Glutamatergic neuron (in vitro differentiated cells): ENCODE data around the gene NLRP9. TPM values are rescaled to one million over a fixed set of nuclear protein-coding genes. Genes with fewer than 3 reads are reported as not detected.

Experiments used
- DNase-seq: peaks from one replicate; pipeline ENCODE4 v3.0.0; 2022
- H3K27ac Mint-ChIP-seq: one replicate; pipeline ENCODE4 v1.8.0; 2020; ENCODE audit warnings: mild to moderate bottlenecking, mixed read lengths, inconsistent platforms; ENCODE audit not compliant: unreplicated experiment
- H3K27me3 Mint-ChIP-seq: one replicate; pipeline ENCODE4 v1.8.0; 2020; ENCODE audit warnings: mild to moderate bottlenecking, moderate library complexity, mixed read lengths, inconsistent platforms; ENCODE audit not compliant: unreplicated experiment
- H3K36me3 Mint-ChIP-seq: one replicate; pipeline ENCODE4 v1.8.0; 2020; ENCODE audit warnings: mild to moderate bottlenecking, mixed read lengths, inconsistent platforms; ENCODE audit not compliant: unreplicated experiment
- H3K4me1 Mint-ChIP-seq: one replicate; pipeline ENCODE4 v1.8.0; 2020; ENCODE audit warnings: mild to moderate bottlenecking, low read depth, mixed read lengths, inconsistent platforms; ENCODE audit not compliant: unreplicated experiment
- H3K4me3 Mint-ChIP-seq: one replicate; pipeline ENCODE4 v1.8.0; 2020; ENCODE audit warnings: mild to moderate bottlenecking, mixed read lengths, inconsistent platforms; ENCODE audit not compliant: unreplicated experiment
- H3K9me3 Mint-ChIP-seq: one replicate; pipeline ENCODE4 v1.8.0; 2020; ENCODE audit warnings: mild to moderate bottlenecking, moderate library complexity, mixed read lengths, inconsistent platforms; ENCODE audit not compliant: unreplicated experiment
- total RNA-seq: library from RNA; stranded (reverse); fragmentation: NEBNext Ultra II Directional; extraction: Animal tissue kit (Norgen Biotek cat#: 25700); gene quantifications from one replicate; pipeline ENCODE4 v1.2.1, GENCODE V29; 2021; ENCODE audit not compliant: unreplicated experiment
- TF ChIP-seq, protein P1 (sequence below): fragments of 200-600 bp; sonication (generic); IDR thresholded peaks from one replicate; pipeline ENCODE4 v1.5.0; 2021; ENCODE audit not compliant: partially characterized antibody, unreplicated experiment

Gene NLRP9
- total RNA-seq, 1 donor from 2014 or later, result not detected

DNA sequence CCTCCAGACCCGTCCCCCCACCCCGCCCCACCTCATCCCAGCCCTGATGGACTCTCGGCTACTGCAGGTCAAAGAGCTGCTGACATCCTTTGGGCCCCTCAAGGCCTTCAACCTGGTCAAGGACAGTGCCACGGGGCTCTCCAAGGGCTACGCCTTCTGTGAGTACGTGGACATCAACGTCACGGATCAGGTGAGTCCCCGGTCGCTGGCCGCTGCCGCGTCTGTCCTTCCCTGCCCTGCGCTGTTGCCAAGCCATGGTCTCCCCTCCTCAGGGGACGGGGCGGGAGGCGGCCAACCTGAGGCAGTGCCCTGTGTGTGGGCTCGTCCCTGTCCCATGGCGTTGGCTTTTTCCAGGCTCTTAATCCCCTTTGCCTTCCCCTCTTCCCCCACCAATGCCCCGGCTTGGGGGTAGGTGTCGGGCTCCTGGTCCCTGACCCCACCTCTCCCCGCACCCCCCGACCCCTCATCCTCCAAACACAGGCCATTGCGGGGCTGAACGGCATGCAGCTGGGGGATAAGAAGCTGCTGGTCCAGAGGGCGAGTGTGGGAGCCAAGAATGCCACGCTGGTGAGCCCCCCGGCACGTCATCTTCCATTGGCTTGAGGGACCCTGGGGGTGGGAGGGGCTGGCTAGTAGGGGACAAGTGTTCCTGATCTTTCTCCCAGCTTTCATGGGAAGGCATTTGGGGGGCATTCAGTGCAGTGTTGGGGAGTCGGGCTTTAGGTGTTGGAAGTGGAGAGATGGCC is 69.4 kb downstream of the NLRP9 start:
- H3K9me3 Mint-ChIP-seq, result peaks cover 21% of the 10 kb centered on the region
- DNase-seq, result no peak
- no peak overlapping the region for H3K27ac Mint-ChIP-seq
- H3K4me1 Mint-ChIP-seq, result peaks cover 11% of the 10 kb centered on the region
- H3K4me3 Mint-ChIP-seq, result no peak overlapping the region
- no peaks in the 10 kb centered on the region for H3K36me3 Mint-ChIP-seq
- TF ChIP-seq, protein P1, sequence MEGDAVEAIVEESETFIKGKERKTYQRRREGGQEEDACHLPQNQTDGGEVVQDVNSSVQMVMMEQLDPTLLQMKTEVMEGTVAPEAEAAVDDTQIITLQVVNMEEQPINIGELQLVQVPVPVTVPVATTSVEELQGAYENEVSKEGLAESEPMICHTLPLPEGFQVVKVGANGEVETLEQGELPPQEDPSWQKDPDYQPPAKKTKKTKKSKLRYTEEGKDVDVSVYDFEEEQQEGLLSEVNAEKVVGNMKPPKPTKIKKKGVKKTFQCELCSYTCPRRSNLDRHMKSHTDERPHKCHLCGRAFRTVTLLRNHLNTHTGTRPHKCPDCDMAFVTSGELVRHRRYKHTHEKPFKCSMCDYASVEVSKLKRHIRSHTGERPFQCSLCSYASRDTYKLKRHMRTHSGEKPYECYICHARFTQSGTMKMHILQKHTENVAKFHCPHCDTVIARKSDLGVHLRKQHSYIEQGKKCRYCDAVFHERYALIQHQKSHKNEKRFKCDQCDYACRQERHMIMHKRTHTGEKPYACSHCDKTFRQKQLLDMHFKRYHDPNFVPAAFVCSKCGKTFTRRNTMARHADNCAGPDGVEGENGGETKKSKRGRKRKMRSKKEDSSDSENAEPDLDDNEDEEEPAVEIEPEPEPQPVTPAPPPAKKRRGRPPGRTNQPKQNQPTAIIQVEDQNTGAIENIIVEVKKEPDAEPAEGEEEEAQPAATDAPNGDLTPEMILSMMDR, result no peak
- peaks cover 12% of the 10 kb centered on the region for H3K27me3 Mint-ChIP-seq

DNA sequence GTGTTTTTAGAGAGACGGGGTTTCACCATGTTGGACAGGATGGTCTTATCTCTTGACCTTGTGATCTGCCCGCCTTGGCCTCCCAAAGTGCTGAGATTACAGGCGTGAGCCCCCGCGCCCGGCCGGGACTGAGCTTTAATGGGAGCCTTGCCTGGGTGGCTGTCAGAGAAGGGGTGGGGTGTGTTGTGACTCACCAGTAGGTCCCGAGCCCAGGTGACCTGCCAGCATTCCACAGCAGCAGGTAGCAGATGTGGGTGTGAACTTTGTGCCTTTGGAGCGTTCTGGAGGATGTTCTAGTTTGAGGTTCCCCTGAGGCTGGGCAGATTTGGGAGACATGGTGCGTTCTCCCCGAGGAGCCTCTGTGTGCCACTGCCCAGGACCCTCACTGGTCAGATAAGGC is 70.2 kb downstream of the NLRP9 start:
- H3K27ac Mint-ChIP-seq, result no peak overlapping the region
- peaks cover 10% of the 10 kb centered on the region for H3K27me3 Mint-ChIP-seq
- peaks cover 21% of the 10 kb centered on the region for H3K9me3 Mint-ChIP-seq
- H3K36me3 Mint-ChIP-seq, result no peaks in the 10 kb centered on the region
- no peak for DNase-seq
- H3K4me1 Mint-ChIP-seq, result peaks cover 11% of the 10 kb centered on the region
- no peak overlapping the region for H3K4me3 Mint-ChIP-seq
- TF ChIP-seq, protein P1, result no peak

DNA sequence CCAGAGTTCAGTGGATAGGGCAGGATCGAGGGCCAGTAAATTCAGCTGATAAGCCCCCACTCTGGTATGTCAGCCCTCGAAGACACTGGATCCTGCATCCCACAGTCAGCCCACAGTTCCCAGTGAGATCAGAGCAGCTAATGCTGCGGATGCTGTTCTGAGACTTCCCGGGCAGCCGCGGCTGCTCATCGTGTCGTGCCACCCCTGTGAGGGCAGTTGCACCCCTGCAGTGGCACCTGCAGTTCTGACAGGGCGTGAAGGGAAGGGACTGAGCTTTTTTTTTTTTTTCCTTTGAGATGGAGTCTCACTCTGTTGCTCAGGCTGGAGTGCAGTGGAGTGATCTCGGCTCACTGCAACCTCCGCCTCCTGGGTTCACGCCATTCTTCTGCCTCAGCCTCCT is 70.7 kb downstream of the NLRP9 start:
- no peak for DNase-seq
- H3K27ac Mint-ChIP-seq, result peak overlapping the region; percentile 5
- peaks cover 10% of the 10 kb centered on the region for H3K27me3 Mint-ChIP-seq
- no peaks in the 10 kb centered on the region for H3K36me3 Mint-ChIP-seq
- H3K4me3 Mint-ChIP-seq, result no peak overlapping the region
- peaks cover 21% of the 10 kb centered on the region for H3K9me3 Mint-ChIP-seq
- peaks cover 11% of the 10 kb centered on the region for H3K4me1 Mint-ChIP-seq
- TF ChIP-seq, protein P1, result no peak

DNA sequence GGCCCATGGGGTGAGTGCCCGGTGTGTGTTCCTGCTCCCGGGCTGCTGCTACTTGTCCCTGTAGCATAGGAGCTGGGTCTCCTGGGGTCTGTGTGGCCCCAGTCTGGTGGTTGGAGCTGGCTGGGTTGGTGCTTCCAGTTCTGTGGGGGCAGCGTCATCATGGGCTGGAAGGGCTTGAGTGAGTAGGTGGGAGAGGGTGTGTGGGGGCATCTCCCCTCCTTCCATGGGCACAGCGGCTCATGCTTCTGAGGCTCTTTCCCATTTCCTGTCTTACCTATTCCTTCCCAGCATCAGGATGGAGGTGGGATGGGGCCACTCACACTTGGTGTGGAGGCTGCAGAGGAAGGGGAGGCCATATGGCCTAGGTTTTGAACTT is 71.2 kb downstream of the NLRP9 start:
- DNase-seq, result no peak
- Mint-ChIP-seq H3K4me3 (no peak overlapping the region), H3K4me1 (peaks cover 8% of the 10 kb centered on the region), H3K9me3 (peaks cover 20% of the 10 kb centered on the region), H3K27ac (peak overlapping the region; percentile 5), H3K36me3 (no peaks in the 10 kb centered on the region), H3K27me3 (peaks cover 10% of the 10 kb centered on the region)
- TF ChIP-seq, protein P1, result no peak

DNA sequence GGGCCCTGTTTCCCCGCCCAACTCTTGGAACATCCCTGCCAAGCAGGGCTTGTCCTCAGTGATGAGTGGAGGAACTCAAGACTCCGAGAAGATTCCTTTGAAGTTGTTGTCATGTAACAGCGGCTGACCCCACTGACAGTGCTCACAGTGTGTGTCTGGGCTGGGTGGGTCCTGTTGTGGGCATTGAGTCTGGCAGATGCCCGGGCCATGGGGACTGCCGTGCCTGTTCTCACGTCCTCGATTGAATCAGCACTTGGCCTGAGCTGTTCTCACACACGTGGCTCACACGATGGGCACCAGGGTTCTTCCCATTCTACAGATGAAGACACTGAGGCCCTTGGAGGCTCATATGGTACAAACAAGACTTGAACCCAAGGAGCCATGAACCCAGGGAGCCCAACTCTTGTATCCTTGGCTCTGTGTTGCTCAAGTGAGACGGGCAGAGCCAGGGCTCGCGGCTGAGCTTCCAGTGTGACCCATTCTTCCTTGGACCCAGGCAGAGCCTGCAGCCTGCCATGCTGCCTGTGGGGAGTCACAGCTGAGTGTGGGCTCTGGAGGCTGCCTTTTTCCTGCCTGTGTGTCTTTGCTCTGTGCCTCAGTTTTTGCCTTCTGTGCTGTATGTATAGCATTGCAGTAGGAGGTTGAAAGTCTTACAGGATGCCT is 71.7 kb downstream of the NLRP9 start:
- no peak for DNase-seq
- no peak overlapping the region for H3K27ac Mint-ChIP-seq
- peaks cover 20% of the 10 kb centered on the region for H3K9me3 Mint-ChIP-seq
- H3K4me3 Mint-ChIP-seq, result no peak overlapping the region
- H3K27me3 Mint-ChIP-seq, result peaks cover 9% of the 10 kb centered on the region
- H3K4me1 Mint-ChIP-seq, result peaks cover 6% of the 10 kb centered on the region
- H3K36me3 Mint-ChIP-seq, result no peaks in the 10 kb centered on the region
- TF ChIP-seq, protein P1, result no peak
